Tibial nerve (tissue), 4 donors: ENCODE data around the gene SPDL1. TPM values are rescaled to one million over a fixed set of nuclear protein-coding genes. Genes with fewer than 3 reads are reported as not detected.

Source experiments
- DNase-seq, 2 donors: peaks; one replicate each; pipeline ENCODE4 v3.0.0-alpha.2; 2019; ENCODE audit warnings: low spot score in 2 of 2
- H3K27ac ChIP-seq, 4 donors: fragments of 200-600 bp; sonication (generic) in 3 of 4; one replicate each; pipeline ENCODE4 v1.5.1; 2017 to 2019; ENCODE audit warnings: mild to moderate bottlenecking in 1 of 4
- H3K27me3 ChIP-seq, 2 donors: fragments of 200-600 bp; sonication (generic) in 1 of 2; one replicate each; pipeline versions ENCODE4 v1.5.1 to v1.6.0; 2017 to 2019
- H3K36me3 ChIP-seq, 3 donors: fragments of 200-600 bp; sonication (generic); one replicate each; pipeline ENCODE4 v1.5.1; 2018 to 2019
- H3K4me1 ChIP-seq, 4 donors: fragments of 200-600 bp; sonication (generic) in 3 of 4; one replicate each; pipeline ENCODE4 v1.5.1; 2017 to 2019
- H3K4me3 ChIP-seq, 4 donors: fragments of 200-600 bp; sonication (generic) in 3 of 4; one replicate each; pipeline ENCODE4 v1.5.1; 2017 to 2019; ENCODE audit warnings: mild to moderate bottlenecking in 1 of 4, moderate library complexity in 1 of 4
- H3K9me3 ChIP-seq, 4 donors: fragments of 200-600 bp; sonication (generic) in 3 of 4; one replicate each; pipeline ENCODE4 v1.5.1; 2017 to 2019
- EP300 ChIP-seq, 2 donors: sonication (generic); formaldehyde crosslinking; IDR thresholded peaks; one replicate each; pipeline ENCODE4 v1.6.1; 2017; ENCODE audit warnings: antibody characterized with exemption in 2 of 2, mild to moderate bottlenecking in 1 of 2
- POLR2A ChIP-seq, 2 donors: fragments of 450-650 bp; IDR thresholded peaks; one replicate each; pipeline ENCODE4 v1.6.1; 2017; ENCODE audit warnings: antibody characterized with exemption in 2 of 2, mild to moderate bottlenecking in 2 of 2, moderate library complexity in 2 of 2
- WGBS, 2 donors: methylation state at CpG; one replicate each; pipeline ENCODE4 v1.1.5; 2018; 5-methylcytosine and 5-hydroxymethylcytosine counted together
- small RNA-seq: library from RNA; depleted of rRNA; stranded (forward); fragments of <200 nt; gene quantifications from one replicate; pipeline ENCODE3, GENCODE V24; 2016
- total RNA-seq, 4 donors: library from RNA; depleted of rRNA; stranded (reverse); fragments of >200 nt; gene quantifications; one replicate each; pipeline ENCODE4 v1.1.0, GENCODE V29; 2016
- TF ChIP-seq, protein P1 (sequence below), 5 experiments: fragments of 200-600 bp in 3 of 5; fragments of 450-650 bp in 2 of 5; sonication (generic) in 3 of 5; IDR thresholded peaks; one replicate each; pipeline ENCODE4 v1.5.1; 2016 to 2019; ENCODE audit warnings: antibody characterized with exemption in 5 of 5, mild to moderate bottlenecking in 3 of 5, moderate library complexity in 2 of 5

The SPDL1 gene
- total RNA-seq, 4 donors from 2014 or later: 8.1 to 15.6 (median 11.7) TPM

DNA sequence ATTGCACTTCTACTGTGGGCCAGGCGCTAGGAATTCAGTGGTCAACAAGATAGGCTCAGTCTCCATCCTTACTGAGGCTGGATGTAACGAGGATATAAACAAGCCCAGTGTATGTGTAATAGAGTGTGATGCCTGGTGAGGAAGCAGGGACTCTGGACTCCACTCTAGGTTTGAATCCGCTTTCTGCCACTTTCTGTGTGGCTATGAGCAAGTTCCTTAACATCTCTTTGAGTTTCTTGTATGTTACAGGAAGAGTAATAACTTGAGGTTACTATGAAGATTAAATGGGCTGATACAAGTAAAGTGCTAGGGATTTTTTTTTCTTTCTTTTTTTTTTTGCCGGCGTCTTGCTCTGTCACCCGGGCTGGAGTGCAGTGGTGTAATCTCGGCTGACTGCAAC is 65.9 kb downstream of the SPDL1 start:
- H3K9me3 ChIP-seq: no peaks in the 10 kb centered on the region
- H3K27ac ChIP-seq: no peak overlapping the region
- no peak overlapping the region for H3K4me3 ChIP-seq
- DNase-seq: no peak
- no peaks in the 10 kb centered on the region for H3K27me3 ChIP-seq
- WGBS, 2 donors: 72 to 80% methylated on average over 7 of the region's 7 CpGs
- TF ChIP-seq POLR2A (IDR thresholded peaks at IDR 0.05): no peak
- TF ChIP-seq, protein P1, sequence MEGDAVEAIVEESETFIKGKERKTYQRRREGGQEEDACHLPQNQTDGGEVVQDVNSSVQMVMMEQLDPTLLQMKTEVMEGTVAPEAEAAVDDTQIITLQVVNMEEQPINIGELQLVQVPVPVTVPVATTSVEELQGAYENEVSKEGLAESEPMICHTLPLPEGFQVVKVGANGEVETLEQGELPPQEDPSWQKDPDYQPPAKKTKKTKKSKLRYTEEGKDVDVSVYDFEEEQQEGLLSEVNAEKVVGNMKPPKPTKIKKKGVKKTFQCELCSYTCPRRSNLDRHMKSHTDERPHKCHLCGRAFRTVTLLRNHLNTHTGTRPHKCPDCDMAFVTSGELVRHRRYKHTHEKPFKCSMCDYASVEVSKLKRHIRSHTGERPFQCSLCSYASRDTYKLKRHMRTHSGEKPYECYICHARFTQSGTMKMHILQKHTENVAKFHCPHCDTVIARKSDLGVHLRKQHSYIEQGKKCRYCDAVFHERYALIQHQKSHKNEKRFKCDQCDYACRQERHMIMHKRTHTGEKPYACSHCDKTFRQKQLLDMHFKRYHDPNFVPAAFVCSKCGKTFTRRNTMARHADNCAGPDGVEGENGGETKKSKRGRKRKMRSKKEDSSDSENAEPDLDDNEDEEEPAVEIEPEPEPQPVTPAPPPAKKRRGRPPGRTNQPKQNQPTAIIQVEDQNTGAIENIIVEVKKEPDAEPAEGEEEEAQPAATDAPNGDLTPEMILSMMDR (IDR thresholded peaks at IDR 0.05): no peak
- TF ChIP-seq EP300 (IDR thresholded peaks at IDR 0.05): no peak
- no peaks in the 10 kb centered on the region for H3K36me3 ChIP-seq
- peaks cover 0 to 11% (median 2%) of the 10 kb centered on the region in 4 donors for H3K4me1 ChIP-seq

DNA sequence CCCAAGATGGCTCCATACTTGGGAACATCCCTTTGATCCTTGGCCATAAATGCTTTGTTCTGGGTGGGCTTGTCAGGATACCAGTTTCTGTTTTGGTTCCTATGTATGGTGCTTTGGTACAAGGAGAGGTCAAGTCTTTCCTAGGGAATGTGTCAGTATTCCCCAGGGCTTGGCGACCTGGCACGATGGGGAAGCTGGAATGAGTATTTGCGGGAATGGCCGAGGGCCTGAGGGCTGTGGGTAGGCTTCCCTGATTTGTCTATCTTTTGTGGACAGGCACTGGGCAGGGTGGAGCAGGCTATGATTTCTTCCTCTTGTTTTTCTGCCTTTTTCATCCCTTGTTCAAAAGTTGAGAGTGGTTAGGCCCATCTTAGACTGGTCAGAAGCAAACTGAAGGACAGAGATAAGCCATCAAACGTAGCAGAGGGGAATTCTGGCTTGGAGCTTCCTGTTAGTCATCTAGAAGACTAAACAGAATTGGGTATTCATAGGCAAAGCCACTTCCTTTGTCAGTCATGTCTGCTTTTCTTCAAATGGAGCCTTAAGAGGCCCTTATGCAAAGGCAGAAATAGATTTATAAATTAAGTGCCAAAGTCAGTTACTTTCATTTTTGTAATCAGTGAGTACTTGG is 67.2 kb downstream of the SPDL1 start:
- no peaks in the 10 kb centered on the region for H3K27me3 ChIP-seq
- no peak overlapping the region for H3K4me3 ChIP-seq
- WGBS, 2 donors: 71 to 73% methylated on average over 5 of the region's 5 CpGs
- H3K9me3 ChIP-seq: no peaks in the 10 kb centered on the region
- no peak for TF ChIP-seq POLR2A (IDR thresholded peaks at IDR 0.05)
- TF ChIP-seq, protein P1 (IDR thresholded peaks at IDR 0.05): no peak
- no peak for TF ChIP-seq EP300 (IDR thresholded peaks at IDR 0.05)
- H3K36me3 ChIP-seq: no peaks in the 10 kb centered on the region
- H3K27ac ChIP-seq: no peak overlapping the region
- peaks cover 0 to 11% (median 2%) of the 10 kb centered on the region in 4 donors for H3K4me1 ChIP-seq
- DNase-seq: no peak

DNA sequence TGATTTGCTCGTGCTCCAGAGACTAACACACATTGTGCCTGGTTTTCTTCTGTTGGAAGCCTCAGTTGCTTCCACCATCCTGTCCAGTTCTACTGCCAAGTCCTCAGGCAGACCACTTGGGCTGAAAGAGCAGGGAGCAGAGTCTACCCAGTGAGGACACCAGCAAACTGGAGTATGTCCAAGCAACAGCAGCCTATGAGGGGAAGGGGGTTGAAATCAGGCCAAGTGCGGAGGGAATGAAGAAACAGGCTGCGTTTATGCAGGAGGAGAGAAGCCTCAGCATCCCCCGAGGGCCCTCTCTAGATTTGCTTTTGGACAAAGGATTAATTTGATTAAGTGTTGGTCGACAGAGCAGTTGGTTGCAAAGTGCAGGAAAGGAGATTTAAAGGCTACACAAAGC is 68.0 kb downstream of the SPDL1 start:
- no peaks in the 10 kb centered on the region for H3K36me3 ChIP-seq
- WGBS, 2 donors: 36 to 46% methylated on average over 5 of the region's 5 CpGs
- no peaks in the 10 kb centered on the region for H3K27me3 ChIP-seq
- TF ChIP-seq, protein P1 (IDR thresholded peaks at IDR 0.05): no peak
- TF ChIP-seq EP300 (IDR thresholded peaks at IDR 0.05) (no peak), POLR2A (IDR thresholded peaks at IDR 0.05) (no peak)
- no peak overlapping the region for H3K27ac ChIP-seq
- peaks cover 0 to 11% (median 2%) of the 10 kb centered on the region in 4 donors for H3K4me1 ChIP-seq
- no peak for DNase-seq
- H3K4me3 ChIP-seq: no peak overlapping the region
- H3K9me3 ChIP-seq: no peaks in the 10 kb centered on the region

DNA sequence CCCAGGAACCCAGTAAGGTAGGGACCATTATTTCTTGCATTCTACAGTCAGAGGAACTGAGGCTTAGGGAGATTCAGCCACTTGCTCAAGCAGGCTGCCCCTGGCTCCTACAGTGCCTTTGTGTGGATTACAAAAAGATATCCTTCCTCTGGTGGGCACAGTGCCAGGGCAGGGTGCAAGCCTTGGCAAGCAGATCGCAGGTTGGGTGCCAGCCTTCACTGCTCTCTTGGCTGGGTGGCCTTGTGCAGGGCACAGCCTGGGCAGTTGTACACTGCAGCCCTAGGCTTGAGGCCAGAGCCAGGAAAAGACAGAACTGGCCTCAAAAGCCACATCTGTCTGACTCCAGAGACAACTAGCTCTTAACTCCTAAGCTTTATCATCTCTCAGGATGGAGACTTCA is 68.5 kb downstream of the SPDL1 start:
- 25 to 30% methylated on average over 1 of the region's 1 CpG for WGBS, 2 donors
- TF ChIP-seq POLR2A (IDR thresholded peaks at IDR 0.05): no peak
- no peak for TF ChIP-seq EP300 (IDR thresholded peaks at IDR 0.05)
- TF ChIP-seq, protein P1 (IDR thresholded peaks at IDR 0.05): no peak
- peaks cover 0 to 11% (median 2%) of the 10 kb centered on the region in 4 donors for H3K4me1 ChIP-seq

DNA sequence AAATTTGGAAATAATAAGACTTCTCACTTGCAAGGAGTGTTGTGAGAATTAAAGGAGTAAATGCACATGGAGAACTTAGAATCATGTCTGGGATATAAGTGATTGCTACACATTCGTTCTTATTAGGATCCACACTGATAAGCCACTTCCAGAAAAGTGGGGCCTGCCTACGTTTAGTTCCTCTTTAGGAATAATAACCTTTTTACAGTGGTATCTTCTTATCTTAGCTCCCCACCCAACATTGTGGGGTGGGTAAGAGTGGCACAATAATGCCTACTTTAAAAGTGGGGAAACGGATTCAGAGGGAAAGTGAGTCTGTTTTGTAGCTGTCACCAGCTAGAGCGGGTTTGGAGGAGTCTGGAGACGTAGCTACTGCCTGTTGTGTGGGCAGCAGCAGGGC is 69.5 kb downstream of the SPDL1 start:
- Histone ChIP-seq H3K27me3 (no peaks in the 10 kb centered on the region), H3K4me1 (peaks cover 0 to 11% (median 2%) of the 10 kb centered on the region in 4 donors), H3K27ac (no peak overlapping the region), H3K9me3 (no peaks in the 10 kb centered on the region), H3K36me3 (no peaks in the 10 kb centered on the region), H3K4me3 (no peak overlapping the region)
- TF ChIP-seq EP300 (IDR thresholded peaks at IDR 0.05): no peak
- no peak for TF ChIP-seq POLR2A (IDR thresholded peaks at IDR 0.05)
- TF ChIP-seq, protein P1 (IDR thresholded peaks at IDR 0.05): no peak
- 85 to 89% methylated on average over 5 of the region's 5 CpGs for WGBS, 2 donors
- no peak for DNase-seq

More for the DNA sequence above, 68.5 kb downstream of the SPDL1 start:
- Histone ChIP-seq H3K27me3 (no peaks in the 10 kb centered on the region), H3K9me3 (no peaks in the 10 kb centered on the region), H3K4me3 (no peak overlapping the region), H3K36me3 (no peaks in the 10 kb centered on the region), H3K27ac (no peak overlapping the region)
- DNase-seq: no peak

Small RNA genes lying within 50 kb of the gene (small RNA-seq; reads per million reads assigned to genes)
- not detected for gene RNU6-477P

Other genes starting within 250 kb of the SPDL1 start
- 10 to 100 TPM; 14.9 to 83.4 (median 23.8) TPM for gene DOCK2, start 53.5 kb downstream of the SPDL1 start, total RNA-seq